GM23248 (cell line): Measurements from ENCODE around the gene RIPPLY2. TPM values are rescaled to one million over a fixed set of nuclear protein-coding genes. Genes with fewer than 3 reads are reported as not detected.
A peak's percentile ranks its signal among the peaks of the same experiment; 100 is the strongest.

Source experiments
- DNase-seq: peaks from one replicate; pipeline ENCODE4 v3.0.0-alpha.2; 2015
- H2AFZ ChIP-seq: fragments of 200-600 bp; sonication (generic); 2 replicates; pipeline ENCODE4 v1.6.1; 2016; ENCODE audit warnings: antibody characterized with exemption
- H3F3A ChIP-seq: fragments of 200-600 bp; sonication (generic); 2 replicates; pipeline ENCODE4 v1.6.1; 2016; ENCODE audit warnings: mild to moderate bottlenecking, antibody characterized with exemption, mixed run types; ENCODE audit not compliant: insufficient read depth
- H3K27ac ChIP-seq: fragments of 200-600 bp; sonication (generic); 2 replicates; pipeline ENCODE4 v1.5.1; 2016; ENCODE audit warnings: mild to moderate bottlenecking
- H3K27me3 ChIP-seq: fragments of 200-600 bp; sonication (generic); replicated peaks from 2 replicates; pipeline ENCODE4 v1.6.1; 2016; ENCODE audit warnings: mild to moderate bottlenecking; ENCODE audit not compliant: insufficient read depth
- H3K36me3 ChIP-seq: fragments of 200-600 bp; sonication (generic); 2 replicates; pipeline ENCODE4 v1.6.1; 2016; ENCODE audit warnings: low read depth, mild to moderate bottlenecking
- H3K4me1 ChIP-seq: fragments of 200-600 bp; sonication (generic); 2 replicates; pipeline ENCODE4 v1.6.1; 2016; ENCODE audit warnings: mild to moderate bottlenecking; ENCODE audit not compliant: insufficient read depth
- H3K4me2 ChIP-seq: fragments of 200-600 bp; sonication (generic); one replicate; pipeline ENCODE4 v1.6.1; 2016; ENCODE audit warnings: mild to moderate bottlenecking; ENCODE audit not compliant: unreplicated experiment
- H3K4me3 ChIP-seq: fragments of 200-600 bp; sonication (generic); 2 replicates; pipeline ENCODE4 v1.5.1; 2016; ENCODE audit warnings: mild to moderate bottlenecking
- H3K79me2 ChIP-seq: fragments of 200-600 bp; sonication (generic); 2 replicates; pipeline ENCODE4 v1.6.1; 2016; ENCODE audit warnings: mild to moderate bottlenecking; ENCODE audit not compliant: insufficient read depth
- H3K9ac ChIP-seq: fragments of 200-600 bp; sonication (generic); 2 replicates; pipeline ENCODE4 v1.6.1; 2016; ENCODE audit warnings: mild to moderate bottlenecking
- H3K9me2 ChIP-seq: fragments of 200-600 bp; sonication (generic); 2 replicates; pipeline ENCODE4 v1.6.1; 2016; ENCODE audit warnings: mixed run types, mild to moderate bottlenecking, moderate library complexity; ENCODE audit not compliant: insufficient read depth
- H3K9me3 ChIP-seq: fragments of 200-600 bp; sonication (generic); one replicate; pipeline ENCODE4 v1.6.1; 2017; ENCODE audit warnings: low read depth
- H4K20me1 ChIP-seq: fragments of 200-600 bp; sonication (generic); 2 replicates; pipeline ENCODE4 v1.6.0; 2016; ENCODE audit not compliant: insufficient read depth
- EZH2 ChIP-seq: fragments of 200-600 bp; sonication (generic); IDR thresholded peaks from 2 replicates; pipeline ENCODE4 v1.6.1; 2018; ENCODE audit warnings: antibody characterized with exemption, mild to moderate bottlenecking; ENCODE audit not compliant: insufficient read depth, poor library complexity, severe bottlenecking
- EZH2phosphoT487 ChIP-seq: fragments of 200-600 bp; sonication (generic); IDR thresholded peaks from 2 replicates; pipeline ENCODE4 v1.6.1; 2018; ENCODE audit warnings: antibody characterized with exemption, moderate library complexity, mild to moderate bottlenecking, low read depth; ENCODE audit not compliant: insufficient read depth
- WGBS, 2 experiments: methylation state at CpG; one replicate each; pipeline ENCODE4 v1.1.6; 2015 to 2017; ENCODE audit warnings: low lambda C conversion rate in 2 of 2, low coverage in 1 of 2; ENCODE audit errors: missing lambda C conversion rate in 2 of 2; 5-methylcytosine and 5-hydroxymethylcytosine counted together
- in situ Hi-C: fragments of 300-500 bp; cut with MboI; formaldehyde crosslinking; loops from 2 replicates; pipeline ENCODE4 v1.15.0; 2020
- polyA plus RNA-seq: library from polyadenylated mRNA; unstranded; fragments of >200 nt; fragmentation: Nextera tagmentation; extraction: Ambion mirVana; gene quantifications from 2 replicates; pipeline ENCODE4 v1.2.1, GENCODE V29; 2016
- total RNA-seq: library from RNA; depleted of rRNA; stranded (reverse); fragments of >200 nt; shearing (Covaris generic); gene quantifications from 2 replicates; pipeline ENCODE4 v1.2.3, GENCODE V29; 2014

Gene RIPPLY2
- total and polyA plus RNA-seq, 2 experiments from 2014 or later, result not detected

DNA sequence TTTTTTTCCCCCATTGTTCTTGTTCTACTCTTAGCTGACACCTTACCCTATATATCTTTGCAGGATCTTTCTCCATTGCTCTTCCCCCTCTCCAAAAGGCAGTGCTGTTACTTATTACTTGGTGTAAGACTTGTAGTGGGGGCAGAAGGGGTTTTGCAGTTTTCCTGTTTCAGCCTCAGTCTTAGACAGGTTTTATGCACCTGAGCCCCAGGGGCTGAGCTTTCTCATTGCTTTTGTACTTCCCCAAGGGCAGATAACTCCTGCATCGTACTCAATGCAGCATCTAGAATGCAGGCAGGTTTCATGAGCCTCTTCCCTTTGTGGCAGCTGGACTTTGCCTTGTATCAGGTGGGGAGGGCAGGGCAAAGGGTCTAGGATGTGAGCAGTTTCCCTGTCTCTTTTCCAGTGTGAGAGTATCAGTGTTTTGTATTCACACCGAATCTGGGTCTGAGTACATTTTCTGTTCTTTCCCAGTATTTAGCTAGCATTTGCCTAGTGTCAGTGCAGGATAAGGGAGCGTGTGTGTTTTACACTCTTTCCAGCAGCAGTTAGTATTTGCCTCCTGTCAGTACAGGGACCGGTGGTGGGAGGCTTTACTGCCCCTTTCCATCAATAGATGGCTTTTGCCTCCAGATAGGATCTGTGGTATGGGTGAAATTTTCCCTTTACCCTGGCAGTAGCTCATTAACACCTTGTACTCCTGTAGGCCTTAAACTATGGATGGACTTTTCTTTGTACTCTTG lies 25.9 kb downstream of the RIPPLY2 start:
- in situ Hi-C loops, result loop anchor here (10.0 to 25.0 kb wide), 4 partner anchors 326 to 1458 kb away; partner anchors contain the start of gene TBX18
- Histone ChIP-seq H4K20me1 (peaks cover 4% of the 10 kb centered on the region; the same call in 1 of the 2 replicates), H3K9me3 (no peaks in the 10 kb centered on the region), H3K4me3 (no peak overlapping the region), H3K9me2 (no peaks in the 10 kb centered on the region), H3F3A (no peaks in the 10 kb centered on the region), H3K4me1 (peaks cover 4% of the 10 kb centered on the region; the same call in 1 of the 2 replicates), H3K79me2 (peaks cover 44% of the 10 kb centered on the region), H3K36me3 (no peaks in the 10 kb centered on the region), H2AFZ (no peak overlapping the region), H3K9ac (no peak overlapping the region), H3K4me2 (no peak overlapping the region), H3K27me3 (no peaks in the 10 kb centered on the region), H3K27ac (no peak overlapping the region)
- 69 to 78% methylated on average over 4 of the region's 4 CpGs for WGBS, 2 experiments
- TF ChIP-seq EZH2phosphoT487 (no peak), EZH2 (no peak)
- no peak for DNase-seq

DNA sequence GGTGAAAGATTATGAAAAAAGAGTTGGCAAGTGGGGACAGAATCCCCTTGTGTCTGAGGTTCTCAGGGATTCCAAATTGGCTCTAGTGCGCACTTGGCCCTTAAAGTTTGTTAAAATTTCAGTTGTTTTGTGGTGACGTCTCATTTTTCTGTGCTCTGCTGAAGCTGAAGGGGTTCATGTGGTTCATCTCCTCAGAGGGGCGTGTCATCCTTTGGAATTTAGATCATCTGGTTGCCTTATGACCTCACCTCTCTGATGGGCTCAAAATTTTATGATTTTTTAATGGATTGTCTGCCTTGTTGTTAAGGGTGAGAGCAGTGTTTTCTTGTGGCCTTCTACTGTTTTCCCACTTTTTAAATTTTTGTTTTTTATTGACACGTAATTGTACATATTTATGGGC lies 26.6 kb downstream of the RIPPLY2 start:
- Histone ChIP-seq H3K36me3 (no peaks in the 10 kb centered on the region), H4K20me1 (peaks cover 4% of the 10 kb centered on the region; the same call in 1 of the 2 replicates), H3K9me2 (no peaks in the 10 kb centered on the region), H2AFZ (no peak overlapping the region), H3K4me3 (no peak overlapping the region), H3K79me2 (peaks cover 41% of the 10 kb centered on the region), H3K4me1 (peaks cover 6% of the 10 kb centered on the region; the same call in 1 of the 2 replicates), H3K4me2 (no peak overlapping the region), H3K27ac (no peak overlapping the region), H3K9ac (no peak overlapping the region), H3K9me3 (no peaks in the 10 kb centered on the region), H3F3A (no peaks in the 10 kb centered on the region), H3K27me3 (no peaks in the 10 kb centered on the region)
- TF ChIP-seq EZH2phosphoT487 (no peak), EZH2 (no peak)
- peak; percentile 35 for DNase-seq
- in situ Hi-C loops, result loop anchor here (10.0 to 25.0 kb wide), 4 partner anchors 325 to 1458 kb away; partner anchors contain the start of gene TBX18
- WGBS, 2 experiments, result 67 to 73% methylated on average over 4 of the region's 4 CpGs

DNA sequence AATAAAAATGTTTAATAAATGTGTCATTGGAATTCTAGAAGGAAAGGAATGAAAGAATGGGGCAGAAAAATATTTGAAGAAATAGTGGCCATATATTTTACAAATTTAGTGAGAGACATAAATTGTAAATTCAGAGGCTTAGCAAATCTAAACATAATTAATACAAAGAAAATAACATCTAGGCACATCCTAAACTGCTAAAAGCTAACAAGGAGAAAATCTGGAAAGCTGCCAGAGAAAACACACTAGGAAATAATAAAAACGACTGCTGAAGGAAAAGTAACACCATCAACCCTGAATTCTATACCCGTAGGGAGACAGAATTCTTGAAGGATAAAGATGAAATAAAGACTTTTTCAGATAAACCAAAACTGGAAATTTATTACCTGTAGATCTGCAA lies 30.1 kb downstream of the RIPPLY2 start:
- H3K4me3 ChIP-seq, result no peak overlapping the region
- 32 to 36% methylated on average over 2 of the region's 2 CpGs for WGBS, 2 experiments
- in situ Hi-C loops, result loop anchor here (25.0 kb wide), 3 partner anchors 679 to 1454 kb away; partner anchors contain the start of gene TBX18
- H3K36me3 ChIP-seq, result no peaks in the 10 kb centered on the region
- H3F3A ChIP-seq, result no peaks in the 10 kb centered on the region
- DNase-seq, result no peak
- no peak overlapping the region for H3K4me2 ChIP-seq
- H3K4me1 ChIP-seq, result 0 out of 2 replicates have a peak, but pooled peaks cover 3% of the 10 kb centered on the region
- peaks cover 37% of the 10 kb centered on the region for H3K79me2 ChIP-seq
- no peak overlapping the region for H3K9ac ChIP-seq
- no peak overlapping the region for H2AFZ ChIP-seq
- TF ChIP-seq EZH2phosphoT487, result no peak
- TF ChIP-seq EZH2, result no peak
- no peak overlapping the region for H3K27ac ChIP-seq
- H3K9me3 ChIP-seq, result no peaks in the 10 kb centered on the region
- H3K27me3 ChIP-seq, result no peaks in the 10 kb centered on the region
- no peaks in the 10 kb centered on the region for H4K20me1 ChIP-seq
- no peaks in the 10 kb centered on the region for H3K9me2 ChIP-seq

DNA sequence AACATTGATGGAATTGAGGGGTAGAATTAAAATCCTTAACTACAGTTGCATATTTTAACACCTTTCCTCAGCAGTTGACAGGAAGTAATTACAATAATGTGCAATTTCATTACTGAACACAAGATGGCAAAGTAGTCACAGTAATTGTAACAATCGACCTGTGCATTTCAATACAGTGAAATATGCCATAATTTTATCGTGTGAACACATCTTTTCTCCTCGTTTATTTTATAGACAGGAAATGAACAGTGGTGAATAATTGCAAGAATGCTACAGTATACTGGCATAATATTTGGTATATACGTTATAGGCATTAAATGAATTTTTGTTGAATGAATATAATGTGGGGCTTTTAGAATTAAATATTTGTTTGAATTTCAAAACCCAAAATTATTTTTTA lies 31.4 kb downstream of the RIPPLY2 start:
- Histone ChIP-seq H4K20me1 (no peaks in the 10 kb centered on the region), H3K9me3 (no peaks in the 10 kb centered on the region), H2AFZ (no peak overlapping the region), H3K27ac (no peak overlapping the region), H3K27me3 (no peaks in the 10 kb centered on the region), H3K9me2 (no peaks in the 10 kb centered on the region), H3K9ac (no peak overlapping the region), H3F3A (no peaks in the 10 kb centered on the region), H3K36me3 (no peaks in the 10 kb centered on the region), H3K4me2 (no peak overlapping the region), H3K4me1 (0 out of 2 replicates have a peak, but pooled peaks cover 3% of the 10 kb centered on the region), H3K4me3 (0 out of 2 replicates have a peak overlapping the region, but pooled peaks have one; percentile 1), H3K79me2 (peaks cover 29% of the 10 kb centered on the region)
- WGBS, 2 experiments, result 3 to 5% methylated on average over 4 of the region's 4 CpGs
- in situ Hi-C loops, result loop anchor here (25.0 kb wide), 3 partner anchors 678 to 1453 kb away; partner anchors contain the start of gene TBX18
- DNase-seq, result peak; percentile 70
- TF ChIP-seq EZH2 (no peak), EZH2phosphoT487 (no peak)
